HCT116 (cell line): ENCODE data around the gene SNX15.

Experiments
- ATF3 ChIP-seq: IDR thresholded peaks from 2 replicates; pipeline ENCODE4 v1.6.1; 2012
- CEBPB ChIP-seq: IDR thresholded peaks from 2 replicates; pipeline ENCODE4 v1.6.1; 2012; ENCODE audit warnings: low read depth
- EZH2 ChIP-seq: fragments of 200-600 bp; sonication (generic); IDR thresholded peaks from 2 replicates; pipeline ENCODE4 v1.6.1; 2017; ENCODE audit warnings: antibody characterized with exemption, mixed run types
- EZH2phosphoT487 ChIP-seq: fragments of 200-600 bp; IDR thresholded peaks from 2 replicates; pipeline ENCODE4 v1.6.1; 2018; ENCODE audit warnings: antibody characterized with exemption, borderline replicate concordance
- JUND ChIP-seq: IDR thresholded peaks from 2 replicates; pipeline ENCODE4 v1.6.1; 2012
- POLR2A ChIP-seq: IDR thresholded peaks from 2 replicates; pipeline ENCODE4 v1.7.0; 2011; ENCODE audit warnings: borderline replicate concordance; ENCODE audit not compliant: insufficient read depth, insufficient read length; ENCODE audit errors: extremely low read depth
- POLR2AphosphoS5 ChIP-seq: IDR thresholded peaks from 2 replicates; pipeline ENCODE4 v1.6.1; 2011; ENCODE audit warnings: mild to moderate bottlenecking, low read depth, low read length, moderate library complexity
- RAD21 ChIP-seq: IDR thresholded peaks from 2 replicates; pipeline ENCODE4 v1.6.1; 2012; ENCODE audit warnings: low read depth, mild to moderate bottlenecking
- SP1 ChIP-seq: IDR thresholded peaks from 2 replicates; pipeline ENCODE4 v1.6.1; 2012; ENCODE audit warnings: low read depth
- YY1 ChIP-seq: IDR thresholded peaks from 2 replicates; pipeline ENCODE4 v1.6.1; 2011; ENCODE audit warnings: low read length, low read depth, moderate library complexity, mild to moderate bottlenecking; ENCODE audit not compliant: insufficient replicate concordance; ENCODE audit errors: extremely low read depth
- TF ChIP-seq, protein P1 (sequence below), 3 experiments: fragments of 200-600 bp in 1 of 3; sonication (generic) in 1 of 3; IDR thresholded peaks in 2 of 3; conservative IDR thresholded peaks in 1 of 3; 2 replicates each; pipeline ENCODE4 v1.5.1; 2012 to 2017; ENCODE audit warnings: low read depth in 2 of 3, low read length in 2 of 3, antibody characterized with exemption in 1 of 3, borderline replicate concordance in 1 of 3, control low read depth in 1 of 3, mild to moderate bottlenecking in 1 of 3, mixed read lengths in 1 of 3, mixed run types in 1 of 3, moderate library complexity in 1 of 3; ENCODE audit not compliant: insufficient read depth in 1 of 3
- TF ChIP-seq, protein P2 (sequence below): IDR thresholded peaks from 2 replicates; pipeline ENCODE4 v1.6.1; 2012
- TF ChIP-seq, protein P3 (sequence below): IDR thresholded peaks from 2 replicates; pipeline ENCODE4 v1.6.1; 2012; ENCODE audit warnings: low read depth

DNA sequence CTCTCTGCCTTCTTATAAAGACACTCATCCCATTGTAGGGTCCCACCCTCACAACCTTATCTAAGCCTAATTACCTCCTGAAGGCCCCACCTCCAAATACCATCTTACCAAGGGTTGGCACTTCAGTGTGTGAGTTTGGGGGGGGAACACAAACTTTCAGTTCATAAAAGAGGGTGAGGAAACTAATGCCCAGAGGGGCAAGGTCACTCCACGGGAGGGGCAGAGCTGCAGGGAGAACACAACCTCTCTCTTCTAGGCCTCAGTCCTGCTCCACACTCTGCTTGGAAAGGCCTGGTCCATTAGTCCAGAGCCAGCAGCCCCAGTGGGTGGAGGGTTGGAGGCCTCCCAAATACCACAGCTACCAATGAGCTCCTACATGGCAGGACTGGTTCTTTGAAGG, 27.8 kb upstream of the SNX15 start:
- no peak for TF ChIP-seq POLR2AphosphoS5
- TF ChIP-seq, protein P1, sequence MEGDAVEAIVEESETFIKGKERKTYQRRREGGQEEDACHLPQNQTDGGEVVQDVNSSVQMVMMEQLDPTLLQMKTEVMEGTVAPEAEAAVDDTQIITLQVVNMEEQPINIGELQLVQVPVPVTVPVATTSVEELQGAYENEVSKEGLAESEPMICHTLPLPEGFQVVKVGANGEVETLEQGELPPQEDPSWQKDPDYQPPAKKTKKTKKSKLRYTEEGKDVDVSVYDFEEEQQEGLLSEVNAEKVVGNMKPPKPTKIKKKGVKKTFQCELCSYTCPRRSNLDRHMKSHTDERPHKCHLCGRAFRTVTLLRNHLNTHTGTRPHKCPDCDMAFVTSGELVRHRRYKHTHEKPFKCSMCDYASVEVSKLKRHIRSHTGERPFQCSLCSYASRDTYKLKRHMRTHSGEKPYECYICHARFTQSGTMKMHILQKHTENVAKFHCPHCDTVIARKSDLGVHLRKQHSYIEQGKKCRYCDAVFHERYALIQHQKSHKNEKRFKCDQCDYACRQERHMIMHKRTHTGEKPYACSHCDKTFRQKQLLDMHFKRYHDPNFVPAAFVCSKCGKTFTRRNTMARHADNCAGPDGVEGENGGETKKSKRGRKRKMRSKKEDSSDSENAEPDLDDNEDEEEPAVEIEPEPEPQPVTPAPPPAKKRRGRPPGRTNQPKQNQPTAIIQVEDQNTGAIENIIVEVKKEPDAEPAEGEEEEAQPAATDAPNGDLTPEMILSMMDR (IDR thresholded peaks at IDR 0.05 in 2 of 3, conservative IDR thresholded peaks at IDR 0.05 in 1 of 3; ENCODE audit: borderline replicate concordance in 1 of 3, insufficient read depth in 1 of 3, low read depth in 2 of 3, low read length in 2 of 3): no peak
- no peak for TF ChIP-seq ATF3
- TF ChIP-seq POLR2A: no peak
- TF ChIP-seq EZH2phosphoT487: no peak
- TF ChIP-seq JUND: no peak
- no peak for TF ChIP-seq EZH2
- no peak for TF ChIP-seq YY1
- no peak for TF ChIP-seq SP1
- no peak for TF ChIP-seq CEBPB
- TF ChIP-seq, protein P2, sequence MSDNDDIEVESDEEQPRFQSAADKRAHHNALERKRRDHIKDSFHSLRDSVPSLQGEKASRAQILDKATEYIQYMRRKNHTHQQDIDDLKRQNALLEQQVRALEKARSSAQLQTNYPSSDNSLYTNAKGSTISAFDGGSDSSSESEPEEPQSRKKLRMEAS: no peak
- TF ChIP-seq RAD21: no peak
- TF ChIP-seq, protein P3, sequence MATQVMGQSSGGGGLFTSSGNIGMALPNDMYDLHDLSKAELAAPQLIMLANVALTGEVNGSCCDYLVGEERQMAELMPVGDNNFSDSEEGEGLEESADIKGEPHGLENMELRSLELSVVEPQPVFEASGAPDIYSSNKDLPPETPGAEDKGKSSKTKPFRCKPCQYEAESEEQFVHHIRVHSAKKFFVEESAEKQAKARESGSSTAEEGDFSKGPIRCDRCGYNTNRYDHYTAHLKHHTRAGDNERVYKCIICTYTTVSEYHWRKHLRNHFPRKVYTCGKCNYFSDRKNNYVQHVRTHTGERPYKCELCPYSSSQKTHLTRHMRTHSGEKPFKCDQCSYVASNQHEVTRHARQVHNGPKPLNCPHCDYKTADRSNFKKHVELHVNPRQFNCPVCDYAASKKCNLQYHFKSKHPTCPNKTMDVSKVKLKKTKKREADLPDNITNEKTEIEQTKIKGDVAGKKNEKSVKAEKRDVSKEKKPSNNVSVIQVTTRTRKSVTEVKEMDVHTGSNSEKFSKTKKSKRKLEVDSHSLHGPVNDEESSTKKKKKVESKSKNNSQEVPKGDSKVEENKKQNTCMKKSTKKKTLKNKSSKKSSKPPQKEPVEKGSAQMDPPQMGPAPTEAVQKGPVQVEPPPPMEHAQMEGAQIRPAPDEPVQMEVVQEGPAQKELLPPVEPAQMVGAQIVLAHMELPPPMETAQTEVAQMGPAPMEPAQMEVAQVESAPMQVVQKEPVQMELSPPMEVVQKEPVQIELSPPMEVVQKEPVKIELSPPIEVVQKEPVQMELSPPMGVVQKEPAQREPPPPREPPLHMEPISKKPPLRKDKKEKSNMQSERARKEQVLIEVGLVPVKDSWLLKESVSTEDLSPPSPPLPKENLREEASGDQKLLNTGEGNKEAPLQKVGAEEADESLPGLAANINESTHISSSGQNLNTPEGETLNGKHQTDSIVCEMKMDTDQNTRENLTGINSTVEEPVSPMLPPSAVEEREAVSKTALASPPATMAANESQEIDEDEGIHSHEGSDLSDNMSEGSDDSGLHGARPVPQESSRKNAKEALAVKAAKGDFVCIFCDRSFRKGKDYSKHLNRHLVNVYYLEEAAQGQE: no peak
